ENCODE results near the gene RBBP4. TPM values are rescaled to one million over a fixed set of nuclear protein-coding genes. Genes with fewer than 3 reads are reported as not detected.
"Not testable (repeated sequence)": the region's sequence is repeated elsewhere in the genome, so short reads cannot be mapped to it uniquely, and the experiment has no call there.

The RBBP4 gene
- total and polyA plus RNA-seq, 4 donors = 37.7 to 205 (median 107) TPM

DNA sequence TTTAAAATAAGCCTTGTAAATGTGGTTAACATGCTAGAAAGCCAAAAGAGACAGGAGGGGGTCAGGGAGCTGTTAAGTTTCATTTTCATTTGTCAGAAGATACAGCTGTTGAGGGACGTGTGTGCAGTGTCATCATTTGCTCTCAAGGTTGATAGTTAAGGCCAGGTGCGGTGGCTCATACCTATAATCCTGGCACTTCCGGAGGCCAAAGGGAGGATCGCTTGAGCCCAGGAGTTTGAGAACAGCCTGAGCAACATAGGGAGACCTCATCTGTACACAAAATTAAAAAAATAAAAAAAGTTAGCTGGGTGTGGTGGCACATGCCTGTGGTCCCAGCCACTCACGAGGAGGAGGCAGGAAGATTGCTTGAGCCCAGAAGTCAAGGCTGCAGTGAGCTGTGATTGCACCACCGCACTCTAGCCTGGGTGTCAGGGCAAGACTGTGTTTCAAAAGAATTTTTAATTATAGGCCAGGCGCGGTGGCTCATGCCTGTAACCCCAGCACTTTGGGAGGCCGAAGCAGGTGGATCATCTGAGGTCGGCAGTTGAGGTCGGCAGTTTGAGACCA lies 23.3 kb upstream of the RBBP4 start:
- no peaks in the 10 kb centered on the region for H3K9me3 ChIP-seq (ENCODE audit: control insufficient read depth in 4 of 4, insufficient read depth in 3 of 4, low read length in 3 of 4)
- WGBS, 2 donors = 75 to 82% methylated on average over 11 of the region's 11 CpGs
- H3K4me3 ChIP-seq = no peak overlapping the region
- DNase-seq = no peak
- no peak for ATAC-seq (ENCODE audit: insufficient read depth, low FRiP score)
- H3K4me1 ChIP-seq (ENCODE audit: control insufficient read depth in 5 of 5, insufficient read depth in 5 of 5, low read length in 5 of 5) = no peaks in the 10 kb centered on the region
- no peak overlapping the region for H3K9ac ChIP-seq (ENCODE audit: insufficient read depth in 1 of 2, low read length in 2 of 2)
- TF ChIP-seq, protein P1, sequence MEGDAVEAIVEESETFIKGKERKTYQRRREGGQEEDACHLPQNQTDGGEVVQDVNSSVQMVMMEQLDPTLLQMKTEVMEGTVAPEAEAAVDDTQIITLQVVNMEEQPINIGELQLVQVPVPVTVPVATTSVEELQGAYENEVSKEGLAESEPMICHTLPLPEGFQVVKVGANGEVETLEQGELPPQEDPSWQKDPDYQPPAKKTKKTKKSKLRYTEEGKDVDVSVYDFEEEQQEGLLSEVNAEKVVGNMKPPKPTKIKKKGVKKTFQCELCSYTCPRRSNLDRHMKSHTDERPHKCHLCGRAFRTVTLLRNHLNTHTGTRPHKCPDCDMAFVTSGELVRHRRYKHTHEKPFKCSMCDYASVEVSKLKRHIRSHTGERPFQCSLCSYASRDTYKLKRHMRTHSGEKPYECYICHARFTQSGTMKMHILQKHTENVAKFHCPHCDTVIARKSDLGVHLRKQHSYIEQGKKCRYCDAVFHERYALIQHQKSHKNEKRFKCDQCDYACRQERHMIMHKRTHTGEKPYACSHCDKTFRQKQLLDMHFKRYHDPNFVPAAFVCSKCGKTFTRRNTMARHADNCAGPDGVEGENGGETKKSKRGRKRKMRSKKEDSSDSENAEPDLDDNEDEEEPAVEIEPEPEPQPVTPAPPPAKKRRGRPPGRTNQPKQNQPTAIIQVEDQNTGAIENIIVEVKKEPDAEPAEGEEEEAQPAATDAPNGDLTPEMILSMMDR (IDR thresholded peaks at IDR 0.05; ENCODE audit: control extremely low read depth, extremely low read depth) = no peak
- peaks cover 0 to 15% (median 13%) of the 10 kb centered on the region in 4 donors for H3K36me3 ChIP-seq (ENCODE audit: control insufficient read depth in 4 of 4, insufficient read depth in 4 of 4, low read length in 4 of 4)
- no peak overlapping the region for H3K27ac ChIP-seq (ENCODE audit: low read depth in 1 of 2, low read length in 1 of 2)
- H3K27me3 ChIP-seq (ENCODE audit: control insufficient read depth in 3 of 3, insufficient read depth in 3 of 3, low read length in 2 of 3) = no peaks in the 10 kb centered on the region

DNA sequence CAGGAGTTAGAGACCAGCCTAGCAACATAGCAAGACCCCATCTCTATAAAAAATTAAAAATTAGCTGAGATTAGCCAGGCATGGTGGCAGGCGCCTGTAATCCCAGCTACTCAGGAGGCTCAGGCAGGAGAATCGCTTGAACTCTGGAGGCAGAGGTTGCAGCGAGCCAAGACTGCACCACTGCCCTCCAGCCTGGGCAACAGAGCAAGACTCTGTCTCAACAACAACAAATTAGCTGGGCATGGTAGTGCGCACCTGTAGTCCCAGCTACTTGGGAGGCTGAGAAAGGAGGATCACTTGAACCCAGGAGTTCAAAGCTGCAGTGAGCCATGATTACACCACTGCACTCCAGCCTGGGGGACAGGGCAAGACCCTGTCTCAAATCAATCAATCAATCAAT lies 20.8 kb upstream of the RBBP4 start:
- 97 to 99% methylated on average over 4 of the region's 4 CpGs for WGBS, 2 donors

DNA sequence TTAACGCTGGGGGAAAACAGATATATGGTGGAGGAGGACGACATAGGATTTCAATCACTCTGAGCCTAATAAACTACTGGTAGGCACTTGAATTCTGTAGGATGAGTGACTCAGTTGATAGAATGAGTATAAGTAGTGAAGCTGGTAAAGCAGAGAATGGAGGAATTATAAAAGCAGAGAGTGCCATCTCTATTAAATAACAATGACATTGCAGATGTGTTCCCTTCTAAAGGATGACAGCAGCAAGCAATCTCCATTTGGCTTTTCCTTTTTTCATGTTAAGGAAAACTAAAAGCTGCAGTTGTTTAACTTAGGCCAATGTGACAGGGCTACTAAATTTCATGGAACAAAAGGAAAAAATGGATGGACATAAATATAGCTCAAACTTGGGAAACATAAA lies 18.2 kb upstream of the RBBP4 start:
- no peaks in the 10 kb centered on the region for H3K9me3 ChIP-seq (ENCODE audit: control insufficient read depth in 4 of 4, insufficient read depth in 3 of 4, low read length in 3 of 4)
- peaks cover 0 to 12% (median 10%) of the 10 kb centered on the region in 4 donors for H3K36me3 ChIP-seq (ENCODE audit: control insufficient read depth in 4 of 4, insufficient read depth in 4 of 4, low read length in 4 of 4)
- ATAC-seq (ENCODE audit: insufficient read depth, low FRiP score) (no peak), DNase-seq (no peak)
- H3K27ac ChIP-seq (ENCODE audit: low read depth in 1 of 2, low read length in 1 of 2) = no peak overlapping the region
- no peak overlapping the region for H3K9ac ChIP-seq (ENCODE audit: insufficient read depth in 1 of 2, low read length in 2 of 2)
- H3K4me1 ChIP-seq (ENCODE audit: control insufficient read depth in 5 of 5, insufficient read depth in 5 of 5, low read length in 5 of 5) = no peaks in the 10 kb centered on the region
- H3K27me3 ChIP-seq (ENCODE audit: control insufficient read depth in 3 of 3, insufficient read depth in 3 of 3, low read length in 2 of 3) = no peaks in the 10 kb centered on the region
- H3K4me3 ChIP-seq = no peak overlapping the region
- 80 to 91% methylated on average over 2 of the region's 2 CpGs for WGBS, 2 donors
- TF ChIP-seq, protein P1 (IDR thresholded peaks at IDR 0.05; ENCODE audit: control extremely low read depth, extremely low read depth) = no peak

More for the DNA sequence above, 20.8 kb upstream of the RBBP4 start:
- H3K4me3 ChIP-seq; H3K9me3 ChIP-seq (ENCODE audit: control insufficient read depth in 4 of 4, insufficient read depth in 3 of 4, low read length in 3 of 4); H3K4me1 ChIP-seq (ENCODE audit: control insufficient read depth in 5 of 5, insufficient read depth in 5 of 5, low read length in 5 of 5); DNase-seq; H3K9ac ChIP-seq (ENCODE audit: insufficient read depth in 1 of 2, low read length in 2 of 2); H3K27ac ChIP-seq (ENCODE audit: low read depth in 1 of 2, low read length in 1 of 2); ATAC-seq (ENCODE audit: insufficient read depth, low FRiP score); H3K27me3 ChIP-seq (ENCODE audit: control insufficient read depth in 3 of 3, insufficient read depth in 3 of 3, low read length in 2 of 3): not testable (repeated sequence)
- H3K36me3 ChIP-seq (ENCODE audit: control insufficient read depth in 4 of 4, insufficient read depth in 4 of 4, low read length in 4 of 4) = peaks cover 0 to 21% (median 16%) of the 10 kb centered on the region in 4 donors

DNA sequence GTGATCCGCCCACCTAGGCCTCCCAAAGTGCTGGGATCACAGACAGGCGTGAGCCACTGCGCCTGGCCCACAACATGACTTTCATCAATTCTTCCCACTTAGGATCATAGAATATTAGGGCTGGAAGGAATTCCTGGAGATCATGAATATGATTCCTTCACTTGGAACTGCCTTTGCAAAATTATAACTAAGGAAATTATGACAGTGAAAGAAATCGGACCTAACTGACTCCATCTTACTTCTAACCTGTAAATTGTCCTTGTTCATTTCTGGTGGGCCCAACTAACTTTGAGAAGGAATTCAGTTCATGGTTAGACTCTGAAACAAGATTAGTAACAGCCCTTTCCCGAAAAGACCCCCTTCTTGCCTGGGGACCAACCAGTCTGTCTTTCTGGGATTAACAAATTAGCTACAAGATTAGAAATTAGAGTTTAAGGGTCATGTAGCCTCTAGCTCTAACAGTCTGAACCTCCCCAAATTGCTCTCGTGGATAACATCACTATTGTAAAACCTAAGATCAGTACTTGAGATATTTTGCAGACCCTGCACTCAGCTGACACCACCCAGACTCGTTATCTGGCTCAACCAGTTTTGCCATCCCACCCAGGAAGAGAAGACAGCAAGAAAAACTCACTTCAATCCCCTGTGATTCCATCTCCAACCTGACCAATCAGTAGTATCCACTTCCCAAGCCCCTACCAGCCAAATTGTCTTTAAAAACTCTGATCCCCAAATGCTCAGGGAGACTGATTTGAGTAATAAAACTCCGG lies 15.3 kb upstream of the RBBP4 start:
- TF ChIP-seq, protein P1 (IDR thresholded peaks at IDR 0.05; ENCODE audit: control extremely low read depth, extremely low read depth) = no peak
- Histone ChIP-seq H3K9me3 (ENCODE audit: control insufficient read depth in 4 of 4, insufficient read depth in 3 of 4, low read length in 3 of 4) (no peaks in the 10 kb centered on the region), H3K36me3 (ENCODE audit: control insufficient read depth in 4 of 4, insufficient read depth in 4 of 4, low read length in 4 of 4) (peaks cover 0 to 13% (median 6%) of the 10 kb centered on the region in 4 donors), H3K27ac (ENCODE audit: low read depth in 1 of 2, low read length in 1 of 2) (no peak overlapping the region), H3K27me3 (ENCODE audit: control insufficient read depth in 3 of 3, insufficient read depth in 3 of 3, low read length in 2 of 3) (no peaks in the 10 kb centered on the region), H3K9ac (ENCODE audit: insufficient read depth in 1 of 2, low read length in 2 of 2) (no peak overlapping the region), H3K4me3 (no peak overlapping the region), H3K4me1 (ENCODE audit: control insufficient read depth in 5 of 5, insufficient read depth in 5 of 5, low read length in 5 of 5) (no peaks in the 10 kb centered on the region)
- ATAC-seq (ENCODE audit: insufficient read depth, low FRiP score) = no peak
- 89 to 96% methylated on average over 8 of the region's 8 CpGs for WGBS, 2 donors
- no peak for DNase-seq

Measured in lung (tissue), 12 donors.